HG03039 (cell line): Measurements from ENCODE around the gene XRCC6.
"Not testable (repeated sequence)": the region's sequence is repeated elsewhere in the genome, so short reads cannot be mapped to it uniquely, and the experiment has no call there.

Experiments used
- ATAC-seq: cut with Tn5 transposase; IDR thresholded peaks from one replicate; pipeline ENCODE4 v1.9.1; 2021; ENCODE audit warnings: mild to moderate bottlenecking, moderate library complexity; ENCODE audit not compliant: unreplicated experiment

XRCC6 gene

DNA sequence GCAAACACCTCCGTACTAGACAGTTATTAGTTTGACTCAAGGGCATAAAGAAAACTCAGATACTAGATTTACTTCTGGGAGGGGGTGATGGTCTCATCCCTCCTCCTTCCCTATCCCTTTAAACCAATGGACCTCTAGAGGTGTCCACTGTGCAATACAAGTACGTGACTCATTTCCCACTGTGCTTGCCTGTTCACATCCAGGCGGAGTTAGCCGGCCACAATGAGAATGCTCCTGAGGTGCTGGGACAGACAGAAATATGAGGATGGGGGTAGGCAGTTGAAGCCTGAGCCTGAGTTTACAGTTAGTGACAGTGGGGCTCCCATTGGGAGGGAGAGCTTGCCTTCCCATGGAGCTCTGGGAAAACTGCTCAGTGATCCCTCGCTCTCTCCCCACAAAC lies 23.0 kb upstream of the XRCC6 start:
- no peak for ATAC-seq

DNA sequence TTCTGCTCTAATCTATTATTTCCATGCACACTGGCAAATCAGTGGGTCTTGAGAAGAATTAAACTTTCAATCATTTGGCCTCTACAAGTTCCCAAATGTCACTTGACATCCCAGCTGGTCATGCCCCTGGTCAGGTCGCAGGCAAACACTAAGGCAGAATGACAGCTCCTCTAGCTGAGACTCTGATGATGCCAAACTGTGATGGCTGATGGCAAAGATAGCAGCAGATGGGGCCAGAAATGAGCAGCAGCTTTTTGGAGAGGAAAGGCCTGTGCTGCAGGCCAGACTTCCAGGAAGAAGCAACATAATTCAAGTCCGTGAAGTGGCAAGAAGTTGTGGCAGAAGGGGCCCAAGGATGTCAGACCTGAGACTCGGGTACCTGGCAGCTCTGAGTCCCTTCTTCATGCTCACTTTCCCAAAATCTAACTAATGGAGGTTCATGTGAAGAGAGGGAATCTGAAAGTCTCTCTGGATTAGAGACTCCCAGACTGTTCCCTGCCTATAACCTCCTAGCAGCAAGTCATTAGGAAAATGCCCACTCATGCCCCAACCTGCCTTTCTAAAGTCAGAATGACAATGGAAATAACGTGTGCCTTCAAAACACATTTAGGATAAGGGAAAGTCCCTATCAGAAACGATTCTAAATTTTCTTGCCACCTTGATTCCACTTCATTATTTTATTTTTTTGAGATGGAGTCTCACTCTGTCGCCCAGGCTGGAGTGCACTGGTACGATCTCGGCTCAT lies 22.0 kb upstream of the XRCC6 start:
- no peak for ATAC-seq

DNA sequence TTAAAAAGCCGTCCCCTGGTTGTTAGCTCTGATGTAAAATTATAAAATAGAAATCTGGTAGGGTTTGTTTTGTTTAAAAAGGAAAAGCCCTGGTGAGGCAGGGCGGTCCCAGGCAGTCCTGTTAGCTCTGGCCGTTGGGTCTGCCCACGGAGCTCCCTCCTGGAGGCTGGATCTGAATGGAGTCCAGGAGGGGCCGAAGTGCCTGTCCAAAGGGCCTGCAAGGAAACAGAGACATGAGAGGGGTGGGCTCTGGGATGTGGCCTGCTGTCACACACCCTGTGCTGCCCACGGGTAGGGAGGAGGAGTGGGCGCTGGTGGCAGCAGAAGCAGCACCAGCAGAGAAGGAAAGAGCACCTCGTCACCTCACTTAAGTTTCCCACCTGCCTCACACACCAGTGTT lies 20.1 kb upstream of the XRCC6 start:
- no peak for ATAC-seq

DNA sequence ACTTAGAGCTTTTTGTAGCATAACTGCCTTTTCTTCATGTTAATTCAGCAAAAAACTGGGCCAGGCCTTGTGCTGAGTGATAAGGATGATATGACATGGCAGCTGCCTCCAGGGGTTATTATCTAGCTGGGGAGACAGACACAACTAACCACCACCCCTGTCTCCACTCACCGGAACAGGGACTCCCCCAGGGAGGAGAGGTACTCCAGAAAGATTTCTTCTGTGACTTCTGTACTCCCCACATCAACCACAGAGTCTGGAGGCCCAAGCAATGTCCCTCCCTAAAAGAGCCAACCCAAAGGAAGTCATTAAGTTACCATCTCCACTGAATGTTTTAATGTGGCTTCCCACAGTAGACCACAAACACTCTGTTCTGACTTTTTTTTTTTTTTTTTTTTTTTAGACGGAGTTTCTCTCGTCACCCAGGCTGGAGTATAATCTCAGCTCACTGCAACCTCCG lies 17.2 kb upstream of the XRCC6 start:
- peak; percentile 75 for ATAC-seq

DNA sequence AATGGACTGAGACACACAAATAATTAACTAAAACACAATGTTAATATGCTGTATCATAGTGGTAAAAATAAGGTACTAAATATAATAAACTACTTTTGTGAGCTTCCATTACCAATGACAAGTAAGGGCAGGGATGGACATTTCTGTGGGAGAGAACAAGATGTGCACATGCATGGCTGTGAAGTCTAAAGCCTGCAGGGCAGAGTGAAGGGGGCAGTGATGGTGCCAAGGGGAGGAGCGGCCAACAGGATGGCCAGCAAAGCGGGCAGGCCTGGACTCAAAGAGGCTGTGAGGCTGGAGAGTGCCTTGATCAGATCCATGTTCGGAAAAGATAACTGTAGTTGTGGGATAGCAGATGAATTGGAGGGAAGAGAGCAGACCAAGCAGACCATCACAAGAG lies 12.7 kb upstream of the XRCC6 start:
- ATAC-seq: no peak

DNA sequence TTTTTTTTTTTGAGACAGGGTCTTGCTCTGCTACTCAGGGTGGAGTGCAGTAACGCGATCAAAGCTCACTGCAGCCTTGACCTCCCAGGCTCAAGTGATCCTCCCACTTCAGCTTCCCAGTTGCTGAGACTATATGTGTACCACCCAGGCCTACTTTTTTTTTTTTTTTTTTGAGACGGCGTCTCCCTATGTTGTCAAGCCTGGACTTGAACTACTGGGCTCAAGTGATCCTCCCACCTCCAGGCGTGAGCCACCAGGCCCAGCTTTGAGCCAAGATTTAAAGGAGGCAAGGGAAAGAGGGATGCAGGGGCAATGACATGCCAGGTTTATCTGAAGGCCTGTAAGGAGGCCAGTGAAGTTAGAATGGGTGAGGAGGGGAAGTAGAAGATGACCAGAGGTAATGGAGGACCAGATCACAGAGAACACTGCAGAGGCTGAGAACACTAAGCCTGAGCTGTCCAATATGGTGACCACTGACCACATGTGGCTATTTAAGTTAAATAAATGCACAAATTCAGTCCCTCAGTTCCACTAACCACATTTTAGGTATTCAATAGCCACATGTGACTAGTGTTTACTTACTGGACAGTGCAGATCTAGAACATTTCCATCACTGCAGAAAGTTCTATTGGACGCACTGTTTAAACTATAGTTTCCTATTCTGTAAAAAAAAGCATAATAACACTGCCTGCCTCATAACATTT lies 8.3 kb upstream of the XRCC6 start:
- ATAC-seq: no peak

DNA sequence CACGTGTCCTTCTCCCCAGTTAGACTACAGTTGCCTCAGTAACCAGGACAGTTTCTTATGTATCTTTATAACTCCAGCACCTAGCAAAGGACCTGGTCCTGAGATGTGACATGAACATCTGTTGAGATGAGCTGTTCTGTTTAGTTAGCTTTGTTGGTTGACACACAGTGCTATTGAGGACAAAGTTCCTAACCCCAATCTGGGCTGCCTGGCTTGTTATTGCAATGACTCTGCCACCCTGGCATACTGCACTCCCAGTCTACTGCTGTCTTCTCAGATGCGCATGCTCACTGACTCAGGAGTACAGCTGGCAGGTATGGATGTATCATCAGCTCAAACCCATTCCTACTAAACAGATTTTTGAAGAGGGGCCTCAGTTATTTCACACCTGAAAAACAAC lies 7.6 kb upstream of the XRCC6 start:
- ATAC-seq: no peak

DNA sequence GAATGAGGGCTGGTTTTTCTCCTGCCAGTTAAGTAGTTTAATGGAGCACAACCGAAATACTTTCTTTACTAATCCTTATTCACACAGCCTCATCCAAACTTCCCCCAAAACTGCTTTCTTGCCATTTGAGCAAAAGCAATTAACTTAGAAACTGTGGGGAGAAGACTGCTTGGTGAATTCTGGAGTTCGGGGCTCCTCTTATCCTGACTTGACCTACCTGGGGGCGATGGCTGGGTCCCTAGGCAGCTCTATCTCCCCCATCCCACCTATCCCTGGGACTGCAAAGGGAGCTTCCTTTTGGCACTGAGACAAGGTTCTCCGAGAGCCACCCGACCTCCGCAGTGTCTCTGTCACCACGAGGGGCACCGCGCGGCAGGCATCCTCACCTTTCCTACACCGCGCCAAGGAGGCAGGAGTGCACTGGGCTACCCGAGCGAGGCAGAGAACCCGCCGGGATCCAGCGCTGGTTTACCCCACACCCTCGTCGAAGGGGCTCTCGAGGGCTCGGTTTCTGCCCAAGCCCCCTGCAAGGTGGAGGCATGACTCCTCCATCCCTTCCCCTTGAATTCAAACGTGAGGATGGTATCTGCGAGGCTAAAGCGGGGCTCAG lies 1.0 kb upstream of the XRCC6 start:
- ATAC-seq: peak; percentile 5

DNA sequence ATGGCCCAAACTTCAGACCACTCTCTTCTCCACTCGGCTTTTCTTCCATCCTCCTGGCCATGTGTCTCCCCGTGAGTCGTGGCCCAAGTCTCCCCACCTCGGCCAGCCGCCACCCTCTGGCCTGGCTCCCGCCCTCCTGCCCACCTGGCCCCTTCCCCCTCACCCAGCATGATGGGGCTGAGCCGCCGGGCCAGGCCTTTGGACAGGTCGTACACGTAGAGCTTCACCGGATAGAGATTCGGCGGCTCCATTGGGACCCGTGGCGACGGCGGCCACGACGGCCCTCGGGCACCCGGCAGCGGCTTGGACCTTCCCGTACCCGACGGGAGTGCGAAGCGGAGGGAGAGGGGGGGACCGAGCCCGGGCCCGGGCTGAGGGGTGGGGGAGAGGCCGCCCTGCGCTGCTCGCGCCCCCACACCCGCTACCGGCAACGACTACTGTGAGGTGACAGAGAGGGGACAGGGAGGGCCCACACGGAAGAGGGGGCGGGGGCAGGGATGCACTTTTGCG lies 451 bp upstream of the XRCC6 start, which contains the start of gene DESI1:
Gene DESI1, minus strand, starts transcription at position 455 of the 510 bp plus-strand sequence. Its CDS starts 204 bp downstream, at position 251.
- ATAC-seq: peak; percentile 24

DNA sequence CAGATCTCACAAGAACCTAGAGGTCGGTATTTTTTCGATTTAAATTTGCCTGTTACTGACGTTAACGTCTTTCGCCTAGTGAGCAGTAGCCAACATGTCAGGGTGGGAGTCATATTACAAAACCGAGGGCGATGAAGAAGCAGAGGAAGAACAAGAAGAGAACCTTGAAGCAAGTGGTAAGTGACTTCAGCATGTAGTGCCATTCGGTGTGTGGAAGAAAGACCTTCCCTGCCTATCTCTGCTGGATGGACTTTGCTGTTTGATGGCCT lies 750 bp downstream of the XRCC6 start:
- ATAC-seq: no peak

DNA sequence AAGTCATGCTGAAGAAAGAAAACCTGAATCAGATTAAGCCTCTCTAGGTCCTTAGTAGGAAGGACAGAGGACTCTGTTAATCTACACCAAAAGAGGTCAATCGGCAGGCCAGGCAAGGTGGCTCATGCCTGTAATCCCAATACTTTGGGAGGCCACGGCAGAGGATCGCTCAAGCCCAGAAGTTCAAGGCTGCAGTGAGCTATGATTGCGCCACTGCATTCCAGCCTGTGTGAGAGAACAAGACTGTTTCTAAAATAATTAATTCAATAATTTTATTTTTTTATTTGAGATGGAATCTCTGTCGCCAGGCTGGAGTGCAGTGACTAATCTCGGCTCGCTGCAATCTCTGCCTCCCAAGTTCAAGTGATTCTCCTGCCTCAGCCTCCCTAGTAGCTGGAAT lies 4.5 kb downstream of the XRCC6 start:
- no peak for ATAC-seq

DNA sequence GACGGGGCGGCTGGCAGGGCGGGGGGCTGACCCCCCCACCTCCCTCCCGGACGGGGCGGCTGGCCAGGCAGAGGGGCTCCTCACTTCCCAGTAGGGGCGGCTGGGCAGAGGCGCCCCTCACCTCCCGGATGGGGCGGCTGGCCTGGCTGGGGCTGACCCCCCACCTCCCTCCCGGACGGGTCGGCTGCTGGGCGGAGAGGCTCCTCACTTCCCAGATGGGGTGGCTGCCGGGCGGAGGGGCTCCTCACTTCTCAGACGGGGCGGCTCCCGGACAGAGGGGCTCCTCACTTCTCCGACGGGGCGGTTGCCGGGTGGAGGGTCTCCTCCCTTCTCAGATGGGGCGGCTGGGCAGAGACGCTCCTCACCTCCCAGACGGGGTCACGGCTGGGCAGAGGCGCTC lies 10.0 kb downstream of the XRCC6 start:
- not testable (repeated sequence) for ATAC-seq

DNA sequence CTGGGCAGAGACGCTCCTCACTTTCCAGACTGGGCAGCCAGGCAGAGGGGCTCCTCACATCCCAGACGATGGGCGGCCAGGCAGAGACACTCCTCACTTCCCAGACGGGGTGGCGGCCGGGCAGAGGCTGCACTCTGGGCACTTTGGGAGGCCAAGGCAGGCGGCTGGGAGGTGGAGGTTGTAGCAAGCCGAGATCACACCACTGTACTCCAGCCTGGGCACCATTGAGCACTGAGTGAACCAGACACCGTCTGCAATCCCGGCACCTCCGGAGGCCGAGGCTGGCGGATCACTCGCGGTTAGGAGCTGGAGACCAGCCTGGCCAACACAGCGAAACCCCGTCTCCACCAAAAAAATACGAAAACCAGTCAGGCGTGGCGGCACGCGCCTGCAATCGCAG lies 10.5 kb downstream of the XRCC6 start:
- ATAC-seq: not testable (repeated sequence)

DNA sequence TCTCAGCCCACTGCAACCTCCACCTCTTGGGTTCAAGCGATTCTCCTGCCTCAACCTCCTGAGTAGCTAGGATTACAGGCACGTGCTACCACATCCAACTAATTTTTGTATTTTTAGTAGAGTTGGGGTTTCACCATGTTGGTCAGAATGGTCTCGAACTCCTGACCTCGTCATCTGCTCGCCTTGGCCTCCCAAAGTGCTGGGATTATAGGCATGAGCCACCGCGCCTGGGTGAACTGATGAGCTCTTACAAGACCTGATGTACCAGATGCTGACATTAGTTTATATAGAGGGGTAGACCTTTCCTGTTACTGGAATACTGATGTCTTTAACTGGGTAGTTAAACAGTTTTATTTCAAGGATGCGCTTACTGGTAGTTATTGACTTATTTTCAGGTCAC lies 13.5 kb downstream of the XRCC6 start:
- not testable (repeated sequence) for ATAC-seq

DNA sequence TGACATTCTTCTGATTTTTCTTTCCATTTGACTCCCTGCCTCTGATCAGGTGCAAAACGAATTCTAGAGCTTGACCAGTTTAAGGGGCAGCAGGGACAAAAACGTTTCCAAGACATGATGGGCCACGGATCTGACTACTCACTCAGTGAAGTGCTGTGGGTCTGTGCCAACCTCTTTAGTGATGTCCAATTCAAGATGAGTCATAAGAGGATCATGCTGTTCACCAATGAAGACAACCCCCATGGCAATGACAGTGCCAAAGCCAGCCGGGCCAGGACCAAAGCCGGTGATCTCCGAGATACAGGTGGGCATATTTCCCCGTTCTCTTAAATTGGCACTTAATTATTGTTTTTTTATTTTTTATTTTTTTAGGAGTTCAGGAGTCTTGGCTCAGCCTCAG lies 15.4 kb downstream of the XRCC6 start:
- ATAC-seq: no peak

DNA sequence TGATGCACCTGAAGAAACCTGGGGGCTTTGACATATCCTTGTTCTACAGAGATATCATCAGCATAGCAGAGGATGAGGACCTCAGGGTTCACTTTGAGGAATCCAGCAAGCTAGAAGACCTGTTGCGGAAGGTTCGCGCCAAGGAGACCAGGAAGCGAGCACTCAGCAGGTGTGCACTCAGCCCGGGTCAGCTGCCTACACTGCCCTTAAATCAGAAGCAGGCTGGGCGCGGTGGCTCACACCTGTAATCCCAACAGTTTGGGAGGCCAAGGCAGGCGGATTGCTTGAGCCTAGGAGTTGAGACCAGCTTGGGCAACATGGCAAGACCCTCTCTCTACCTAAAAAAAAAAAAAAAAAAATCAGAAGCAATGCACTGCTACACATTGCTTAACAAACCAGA lies 16.5 kb downstream of the XRCC6 start:
- not testable (repeated sequence) for ATAC-seq

DNA sequence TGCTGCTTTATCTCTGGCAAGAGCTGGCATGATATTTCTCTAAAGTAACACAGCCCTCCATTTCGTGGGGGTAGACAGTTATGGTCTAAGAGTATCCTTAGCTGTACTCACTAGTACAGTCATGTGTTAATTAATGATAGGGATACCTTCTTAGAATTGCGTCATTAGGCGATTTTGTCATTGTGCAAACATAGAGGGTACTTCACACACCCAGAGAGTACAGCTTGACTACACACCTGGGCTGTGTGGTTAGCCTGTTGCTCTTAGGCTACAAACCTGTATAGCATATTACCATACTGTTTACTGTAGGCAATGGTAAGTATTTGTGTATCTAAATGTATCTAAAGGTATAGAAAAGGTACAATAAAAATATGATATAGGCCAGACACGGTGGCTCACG lies 17.0 kb downstream of the XRCC6 start:
- ATAC-seq: no peak

DNA sequence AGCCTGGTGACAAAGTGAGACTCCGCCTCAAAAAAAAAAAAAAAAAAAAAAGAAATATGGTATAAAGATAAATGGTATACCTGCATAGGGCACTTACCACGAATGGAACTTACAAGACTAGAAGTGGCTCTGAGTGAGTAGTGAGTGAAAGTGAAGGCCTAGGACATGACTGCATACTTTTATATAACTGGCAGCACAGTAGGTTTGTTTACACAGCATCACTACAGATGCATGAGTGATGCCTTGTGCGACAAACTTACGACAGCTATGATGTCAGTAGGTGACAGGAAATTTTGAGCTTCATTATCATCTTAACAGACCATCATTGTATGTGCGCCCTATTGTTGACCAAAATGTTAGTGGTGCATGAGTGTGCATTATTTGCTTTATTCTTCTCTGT lies 17.7 kb downstream of the XRCC6 start:
- ATAC-seq: no peak

DNA sequence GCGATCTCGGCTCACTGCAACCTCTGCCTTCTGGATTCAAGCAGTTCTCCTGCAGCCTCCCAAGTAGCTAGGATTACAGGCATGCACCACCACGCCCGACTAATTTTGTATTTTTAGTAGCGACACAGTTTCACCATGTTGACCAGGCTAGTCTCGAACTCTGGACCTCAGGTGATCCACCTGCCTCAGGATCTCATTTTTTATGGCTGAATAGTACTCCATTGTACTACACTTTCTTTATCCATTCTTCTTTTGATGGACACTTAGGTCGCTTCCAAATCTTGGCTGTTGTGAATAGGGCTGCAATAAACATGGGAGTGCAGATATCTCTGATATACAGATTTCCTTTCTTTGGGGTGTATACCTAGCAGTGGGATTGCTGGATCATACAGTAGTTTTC lies 20.8 kb downstream of the XRCC6 start:
- ATAC-seq: no peak

DNA sequence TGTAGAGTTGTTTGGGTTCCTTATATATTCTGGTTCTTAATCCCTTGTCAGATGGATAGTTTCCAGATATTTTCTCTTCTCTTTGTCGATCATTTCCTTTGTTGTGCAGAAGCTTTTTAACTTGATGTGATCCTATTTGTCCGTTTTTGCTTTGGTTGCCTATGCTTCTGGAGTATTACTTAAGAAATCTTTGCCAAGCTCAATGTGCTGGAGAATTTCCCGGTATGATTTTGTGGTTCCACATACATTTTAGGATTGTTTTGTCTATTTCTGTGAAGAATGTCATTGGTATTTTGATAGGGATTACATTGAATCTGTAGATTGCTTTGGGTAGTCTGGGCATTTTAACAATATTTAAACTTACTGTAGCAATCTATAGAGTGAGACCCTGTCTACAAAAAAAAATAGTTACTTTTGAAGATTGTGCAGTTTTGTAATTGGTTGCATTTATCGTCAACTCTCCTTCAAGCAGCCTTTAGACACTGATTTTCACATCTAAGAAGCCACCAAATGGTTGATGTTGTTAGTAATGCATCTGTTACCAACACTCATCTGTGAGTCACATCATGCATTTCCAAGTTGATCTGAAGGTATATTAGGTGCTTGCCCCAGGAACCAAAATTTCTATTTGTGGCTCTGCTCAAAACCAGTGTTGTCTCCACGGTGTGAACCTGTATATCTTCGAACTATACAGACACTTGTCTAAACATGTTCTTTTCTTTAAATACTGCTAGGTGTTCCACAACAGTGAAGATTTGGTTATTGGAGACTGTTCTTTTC lies 21.4 kb downstream of the XRCC6 start:
- no peak for ATAC-seq

DNA sequence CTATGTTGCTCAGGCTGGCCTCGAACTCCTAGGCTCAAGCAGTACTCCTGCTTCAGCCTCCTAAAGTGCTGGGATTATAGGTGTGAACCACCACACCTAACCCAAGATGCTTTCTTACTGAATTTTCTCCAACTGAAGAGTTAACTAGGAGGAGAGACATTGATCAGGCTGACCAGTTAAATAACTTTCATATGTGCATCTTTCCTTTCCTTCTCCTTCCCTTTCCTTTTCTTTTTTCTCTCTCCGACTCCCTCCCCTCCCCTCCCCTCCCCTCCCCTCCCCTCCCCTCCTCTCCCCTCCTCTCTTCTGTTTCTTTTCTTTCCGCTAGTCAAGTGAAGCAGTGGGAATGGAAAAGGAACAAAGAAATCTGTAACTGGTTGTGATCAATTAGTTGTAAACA lies 26.7 kb downstream of the XRCC6 start:
- no peak for ATAC-seq
